SK-N-SH treated with all-trans-retinoic acid at 6 μM for 48 hours (cell line): Measurements from ENCODE around the gene SOX10.

Experiments used
- ARNTL ChIP-seq: fragments of 450-650 bp; formaldehyde crosslinking; IDR thresholded peaks from 2 replicates; pipeline ENCODE4 v1.5.0; 2020; ENCODE audit warnings: low read depth, mild to moderate bottlenecking, moderate library complexity, borderline replicate concordance
- PPARA ChIP-seq: fragments of 250-450 bp; sonication (Bioruptor Pico); IDR thresholded peaks from 2 replicates; pipeline ENCODE4 v1.5.0; 2020; ENCODE audit warnings: mild to moderate bottlenecking, borderline replicate concordance
- SNAI2 ChIP-seq: fragments of 250-450 bp; sonication (Bioruptor Pico); IDR thresholded peaks from 2 replicates; pipeline ENCODE4 v1.5.0; 2020; ENCODE audit warnings: mild to moderate bottlenecking, moderate library complexity
- TCF4 ChIP-seq: fragments of 250-450 bp; sonication (Bioruptor Pico); IDR thresholded peaks from 2 replicates; pipeline ENCODE4 v1.8.0; 2021; ENCODE audit warnings: mild to moderate bottlenecking, moderate library complexity, borderline replicate concordance
- ZNF70 ChIP-seq: fragments of 450-650 bp; formaldehyde crosslinking; IDR thresholded peaks from 2 replicates; pipeline ENCODE4 v1.5.0; 2020; ENCODE audit warnings: mild to moderate bottlenecking, moderate library complexity
- TF ChIP-seq, protein P1 (sequence below): fragments of 250-450 bp; sonication (Bioruptor Pico); IDR thresholded peaks from 2 replicates; pipeline ENCODE4 v1.5.1; 2021; ENCODE audit warnings: mild to moderate bottlenecking, moderate library complexity
- TF ChIP-seq, protein P2 (sequence below): fragments of 250-450 bp; sonication (Bioruptor Pico); IDR thresholded peaks from 2 replicates; pipeline ENCODE4 v1.5.1; 2020; ENCODE audit warnings: low read depth, mild to moderate bottlenecking, moderate library complexity

GRCh38 chr22:37982938-37983859 is 1.2 kb downstream of the SOX10 start:
- no peak for TF ChIP-seq ZNF70
- TF ChIP-seq SNAI2 (CRISPR knock-in tag), result no peak
- no peak for TF ChIP-seq ARNTL
- TF ChIP-seq PPARA (CRISPR knock-in tag), result no peak
- TF ChIP-seq, protein P1, sequence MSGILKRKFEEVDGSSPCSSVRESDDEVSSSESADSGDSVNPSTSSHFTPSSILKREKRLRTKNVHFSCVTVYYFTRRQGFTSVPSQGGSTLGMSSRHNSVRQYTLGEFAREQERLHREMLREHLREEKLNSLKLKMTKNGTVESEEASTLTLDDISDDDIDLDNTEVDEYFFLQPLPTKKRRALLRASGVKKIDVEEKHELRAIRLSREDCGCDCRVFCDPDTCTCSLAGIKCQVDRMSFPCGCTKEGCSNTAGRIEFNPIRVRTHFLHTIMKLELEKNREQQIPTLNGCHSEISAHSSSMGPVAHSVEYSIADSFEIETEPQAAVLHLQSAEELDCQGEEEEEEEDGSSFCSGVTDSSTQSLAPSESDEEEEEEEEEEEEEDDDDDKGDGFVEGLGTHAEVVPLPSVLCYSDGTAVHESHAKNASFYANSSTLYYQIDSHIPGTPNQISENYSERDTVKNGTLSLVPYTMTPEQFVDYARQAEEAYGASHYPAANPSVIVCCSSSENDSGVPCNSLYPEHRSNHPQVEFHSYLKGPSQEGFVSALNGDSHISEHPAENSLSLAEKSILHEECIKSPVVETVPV (CRISPR knock-in tag), result no peak
- TF ChIP-seq, protein P2, sequence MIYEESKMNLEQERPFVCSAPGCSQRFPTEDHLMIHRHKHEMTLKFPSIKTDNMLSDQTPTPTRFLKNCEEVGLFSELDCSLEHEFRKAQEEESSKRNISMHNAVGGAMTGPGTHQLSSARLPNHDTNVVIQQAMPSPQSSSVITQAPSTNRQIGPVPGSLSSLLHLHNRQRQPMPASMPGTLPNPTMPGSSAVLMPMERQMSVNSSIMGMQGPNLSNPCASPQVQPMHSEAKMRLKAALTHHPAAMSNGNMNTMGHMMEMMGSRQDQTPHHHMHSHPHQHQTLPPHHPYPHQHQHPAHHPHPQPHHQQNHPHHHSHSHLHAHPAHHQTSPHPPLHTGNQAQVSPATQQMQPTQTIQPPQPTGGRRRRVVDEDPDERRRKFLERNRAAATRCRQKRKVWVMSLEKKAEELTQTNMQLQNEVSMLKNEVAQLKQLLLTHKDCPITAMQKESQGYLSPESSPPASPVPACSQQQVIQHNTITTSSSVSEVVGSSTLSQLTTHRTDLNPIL (CRISPR knock-in tag), result no peak
- no peak for TF ChIP-seq TCF4 (CRISPR knock-in tag)
